GM19351 (cell line): ENCODE measurements around the gene CDCA8.

Experiments
- ATAC-seq: cut with Tn5 transposase; IDR thresholded peaks from one replicate; pipeline ENCODE4 v1.9.1; 2021; ENCODE audit warnings: mild to moderate bottlenecking, moderate library complexity; ENCODE audit not compliant: unreplicated experiment

CDCA8 gene

DNA sequence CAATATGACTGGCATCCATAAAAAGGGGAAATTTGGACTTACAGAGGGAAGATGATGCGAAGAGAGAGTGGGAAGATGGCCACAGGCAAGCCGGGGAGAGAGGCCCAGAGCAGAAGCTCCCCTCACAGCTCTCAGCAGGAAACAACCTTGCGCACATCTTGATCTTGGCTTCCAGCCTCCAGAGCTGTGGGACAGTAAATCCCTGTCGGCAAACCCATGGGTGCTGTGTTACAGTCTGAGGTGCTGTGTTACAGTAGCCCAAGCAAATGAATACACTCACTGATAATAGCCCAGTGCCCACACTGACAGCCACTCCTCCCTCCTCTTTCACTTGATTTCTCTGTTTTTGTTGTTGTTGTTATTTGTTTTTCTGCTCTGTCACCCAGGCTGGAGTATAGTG lies 22.4 kb downstream of the CDCA8 start:
- ATAC-seq: no peak

DNA sequence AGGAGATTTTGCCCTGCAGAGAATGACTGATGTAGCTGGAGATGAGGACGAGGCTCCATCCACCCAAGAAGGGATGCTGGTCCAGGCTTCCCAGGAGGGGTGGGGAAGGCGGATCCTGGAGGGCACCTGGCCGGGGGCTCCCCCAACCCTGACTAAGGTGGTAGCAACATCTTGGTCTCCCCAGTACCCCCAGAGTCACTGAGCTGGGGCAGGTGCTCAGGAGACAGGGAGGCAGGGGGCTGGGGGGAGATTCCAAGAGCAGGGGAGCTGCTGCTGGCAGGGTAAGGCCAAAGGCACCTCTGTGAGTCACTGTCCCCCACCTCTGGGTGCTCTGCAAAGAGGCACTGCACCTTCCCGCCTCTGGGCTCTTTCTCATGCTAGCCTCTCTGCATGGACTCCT lies 24.0 kb downstream of the CDCA8 start:
- ATAC-seq: no peak

DNA sequence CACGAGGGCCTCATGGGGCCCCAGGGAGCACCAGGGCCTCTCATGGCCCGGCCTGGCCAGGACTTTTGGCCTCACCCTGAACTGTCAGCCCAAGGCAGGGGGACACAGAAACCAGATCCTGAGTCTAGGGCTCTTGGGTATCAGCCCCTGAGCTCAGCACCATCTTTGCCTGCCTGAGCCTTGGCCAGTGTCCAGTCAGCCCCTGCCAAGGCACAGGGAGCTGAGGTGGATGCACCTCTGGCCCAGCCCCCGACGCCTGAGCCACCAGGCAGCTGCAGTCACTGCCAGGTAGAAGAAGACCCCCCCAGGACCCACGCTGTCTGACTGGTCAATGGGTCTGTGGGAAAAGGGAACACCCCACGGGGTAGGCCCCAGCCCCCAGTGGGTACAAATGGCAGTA lies 25.3 kb downstream of the CDCA8 start:
- no peak for ATAC-seq

DNA sequence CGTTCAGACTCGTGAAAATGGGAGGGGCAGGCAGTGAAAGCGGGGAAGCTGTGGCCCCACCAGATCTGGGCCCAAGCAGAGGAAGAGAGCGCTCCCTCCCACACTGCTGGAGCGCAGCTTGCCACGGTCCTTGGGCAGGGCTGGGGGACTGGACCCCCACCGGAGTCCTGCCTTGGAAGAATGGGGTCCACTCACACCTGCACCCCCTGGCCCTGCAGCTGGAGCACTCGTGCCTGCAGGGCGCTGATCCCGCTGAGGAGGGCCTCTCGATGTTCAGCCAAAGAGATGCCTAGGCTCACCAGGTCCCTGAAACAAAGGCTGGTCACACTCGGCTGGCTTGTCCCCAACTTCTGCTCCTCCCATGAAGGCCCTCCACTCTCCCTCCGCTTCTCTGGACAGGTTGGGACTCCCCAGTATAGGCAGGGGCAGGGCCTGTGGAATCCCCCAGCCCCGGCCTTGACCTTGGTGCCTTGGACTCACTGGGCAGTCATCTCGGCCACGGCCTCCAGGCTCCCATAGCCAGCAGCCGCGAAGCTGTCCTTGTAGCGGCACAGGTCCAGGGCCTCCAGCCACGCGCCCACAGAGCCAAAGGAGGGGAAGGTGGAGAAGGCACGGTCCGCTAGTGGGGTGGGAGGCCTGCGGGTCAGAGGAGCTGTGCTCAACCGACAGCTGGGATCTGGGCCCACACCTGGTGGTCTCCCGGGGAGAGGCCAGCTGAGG lies 26.0 kb downstream of the CDCA8 start:
- no peak for ATAC-seq

DNA sequence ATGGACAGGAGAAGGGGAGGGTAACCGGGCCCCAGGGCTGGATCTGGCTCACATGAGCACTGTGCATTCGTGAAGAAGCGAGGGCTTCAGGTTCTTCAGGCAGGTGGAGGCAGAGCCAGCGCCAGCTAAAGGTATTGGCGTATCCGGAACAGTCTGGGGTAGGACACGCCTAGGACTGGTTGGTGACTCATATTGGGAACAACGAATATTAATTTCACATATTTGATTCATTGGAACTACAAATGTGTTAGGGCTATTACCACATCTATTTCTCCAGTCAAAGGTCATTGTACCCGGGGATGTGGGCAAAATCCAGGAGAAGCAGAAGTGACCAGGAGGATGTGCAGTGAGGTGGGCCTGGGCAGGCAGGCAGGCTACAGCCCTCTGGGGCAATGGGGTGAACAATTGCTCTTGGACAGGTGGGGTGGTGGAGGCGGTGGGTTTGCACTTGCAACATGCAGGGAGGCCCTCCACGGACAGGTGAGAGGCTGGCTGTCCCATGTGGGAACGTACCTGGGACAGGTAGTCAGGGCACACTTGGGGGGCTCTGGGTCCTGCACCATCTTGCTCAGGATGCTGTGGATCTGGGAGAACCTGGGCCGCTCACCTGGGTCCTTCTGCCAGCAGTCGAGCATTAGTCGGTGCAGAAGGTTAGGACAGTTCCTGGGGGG lies 26.7 kb downstream of the CDCA8 start:
- ATAC-seq: no peak

DNA sequence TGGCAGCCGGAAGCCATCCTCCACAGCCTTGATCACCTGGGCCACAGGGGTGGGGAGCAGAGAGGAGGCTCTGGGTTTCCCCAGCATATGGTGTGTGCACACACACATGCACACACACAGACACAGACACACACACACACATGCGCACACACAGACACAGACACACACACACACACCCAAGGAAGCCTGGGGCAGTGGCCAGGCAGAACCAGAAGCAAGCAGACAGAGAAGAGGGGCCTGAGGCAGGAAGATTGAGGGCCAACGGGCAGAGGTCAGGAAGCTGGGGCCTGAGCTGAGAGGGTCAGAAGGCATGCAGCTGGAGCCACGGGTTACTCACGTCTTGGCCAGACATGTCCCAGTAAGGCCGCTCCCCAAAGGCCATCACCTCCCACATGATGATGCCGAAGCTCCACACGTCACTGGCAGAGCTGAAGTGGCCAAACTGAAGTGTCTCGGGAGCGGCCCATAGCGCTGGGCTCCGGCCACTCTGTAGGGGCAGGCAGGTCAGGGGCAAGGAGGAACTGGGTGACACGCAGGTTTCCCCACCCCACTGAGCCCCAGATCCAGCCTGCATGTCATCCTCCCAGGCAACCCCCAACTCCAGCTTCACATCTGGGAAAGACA lies 27.4 kb downstream of the CDCA8 start:
- no peak for ATAC-seq

DNA sequence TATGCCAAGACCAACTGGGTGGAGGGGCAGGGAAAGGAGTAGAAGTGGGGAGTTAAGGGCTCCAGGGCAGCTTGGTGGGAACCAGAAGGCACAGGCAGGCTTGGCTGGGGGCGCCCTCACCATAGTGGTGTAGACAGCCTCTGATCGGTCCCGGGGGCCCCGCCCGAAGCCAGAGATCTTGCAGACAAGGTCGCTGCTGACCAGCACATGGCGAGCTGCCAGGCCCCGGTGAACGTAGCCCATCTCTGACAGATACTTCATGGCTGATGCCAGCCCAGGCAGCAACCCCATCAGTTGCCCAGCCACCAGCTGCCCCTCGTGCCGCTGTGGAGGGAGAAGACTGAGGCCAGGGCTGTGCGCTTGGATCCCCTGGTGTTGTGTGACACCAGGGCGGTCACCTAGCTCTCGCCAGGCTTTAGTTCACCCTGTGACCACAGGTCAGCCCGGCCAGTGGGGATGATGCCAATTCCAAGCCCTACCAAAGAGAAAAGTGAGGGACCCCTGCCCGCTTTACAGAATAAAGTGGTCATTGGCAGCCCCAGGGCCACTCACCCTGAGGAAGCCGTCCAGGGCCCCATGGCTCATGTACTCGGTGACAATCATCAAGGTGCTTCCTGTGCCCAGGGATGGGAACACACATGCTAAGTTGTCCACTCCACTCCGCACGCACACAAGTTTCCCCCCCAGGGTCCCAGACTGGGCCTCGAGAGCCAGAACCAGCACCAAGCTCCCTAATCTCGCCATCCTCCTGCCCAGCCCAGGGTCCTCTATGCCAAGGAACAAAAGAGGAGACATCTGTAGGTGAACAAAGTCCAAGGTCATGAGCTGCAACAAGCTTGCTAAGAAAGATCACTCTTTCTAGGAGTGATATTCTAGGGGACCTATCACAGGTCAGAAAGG lies 28.2 kb downstream of the CDCA8 start:
- no peak for ATAC-seq

DNA sequence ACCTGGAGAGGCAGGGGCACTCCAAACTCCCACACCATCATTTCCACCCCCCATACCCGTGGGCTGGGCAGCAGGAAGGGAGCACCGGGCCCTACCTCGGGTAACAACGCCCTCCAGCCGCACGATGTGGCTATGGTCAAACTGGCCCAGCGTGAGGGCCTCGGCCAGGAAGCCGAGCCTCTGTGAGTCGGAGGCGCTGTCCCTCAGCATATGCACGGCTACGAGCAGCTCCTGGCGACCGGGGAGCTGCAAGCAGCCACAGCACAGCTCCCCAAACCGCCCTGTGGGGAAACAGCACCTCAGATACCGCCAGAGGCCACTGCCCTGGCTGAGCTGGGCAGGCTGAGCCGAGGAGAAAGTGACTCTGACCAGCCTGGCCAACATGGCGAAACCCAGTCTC lies 29.2 kb downstream of the CDCA8 start:
- ATAC-seq: no peak

DNA sequence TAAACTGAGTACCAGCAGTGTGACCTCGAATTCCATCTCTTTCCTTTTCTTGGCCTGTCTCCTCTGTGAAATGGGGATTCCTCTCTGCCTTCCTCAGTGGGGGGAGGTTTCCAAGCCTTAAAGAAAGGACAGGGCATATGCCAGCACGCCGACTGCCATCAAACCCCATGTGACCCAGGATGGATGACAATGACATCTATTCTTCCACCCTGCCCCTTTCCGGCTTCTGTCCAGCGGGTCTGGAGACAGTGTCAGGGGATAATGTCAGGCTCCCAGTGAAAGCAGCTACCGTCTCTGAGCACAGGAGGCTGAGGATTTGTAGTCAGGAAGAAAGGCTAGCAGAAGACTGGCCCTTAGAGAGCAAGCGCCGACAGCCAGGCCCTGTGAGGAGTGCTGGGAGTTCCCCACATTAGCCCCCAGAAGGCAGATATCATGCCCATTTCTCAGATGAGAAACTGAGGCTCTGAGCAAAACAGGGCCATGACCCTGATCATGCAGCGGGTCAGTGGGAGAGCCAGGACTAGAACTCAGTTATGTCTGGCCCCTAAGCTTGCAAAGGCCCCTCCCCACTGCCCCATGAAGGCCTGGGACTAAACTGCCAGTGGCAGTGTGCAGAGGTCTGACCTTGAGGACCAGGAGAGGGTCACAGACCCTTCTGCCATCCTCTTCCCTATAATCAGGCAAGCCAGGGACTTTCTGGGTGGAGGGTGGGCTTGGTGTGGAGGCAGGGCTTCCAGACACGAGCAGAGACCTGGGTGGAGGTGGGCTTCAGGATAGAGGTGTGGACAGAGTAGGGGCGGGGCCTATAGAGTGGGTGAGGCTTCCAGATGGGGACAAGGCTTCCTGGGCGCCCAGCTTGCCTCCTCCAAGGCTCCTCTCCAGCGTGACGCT lies 30.1 kb downstream of the CDCA8 start:
- ATAC-seq: no peak

DNA sequence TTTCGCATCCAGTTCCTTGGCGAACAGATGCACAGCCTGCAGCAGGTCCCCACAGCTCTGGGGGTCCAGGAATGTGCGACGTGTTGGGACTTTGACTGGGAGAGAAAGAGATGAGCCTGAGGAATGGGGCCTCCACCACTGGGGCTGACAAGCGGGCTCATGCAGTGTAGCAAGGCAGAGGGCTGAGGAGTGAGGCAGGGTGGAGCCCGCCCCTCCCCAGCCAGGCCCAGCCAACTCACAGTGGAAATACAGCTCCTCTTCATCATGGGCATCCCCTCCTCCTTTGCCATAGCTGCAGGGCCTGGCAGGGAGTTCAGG lies 30.7 kb downstream of the CDCA8 start:
- ATAC-seq: no peak

DNA sequence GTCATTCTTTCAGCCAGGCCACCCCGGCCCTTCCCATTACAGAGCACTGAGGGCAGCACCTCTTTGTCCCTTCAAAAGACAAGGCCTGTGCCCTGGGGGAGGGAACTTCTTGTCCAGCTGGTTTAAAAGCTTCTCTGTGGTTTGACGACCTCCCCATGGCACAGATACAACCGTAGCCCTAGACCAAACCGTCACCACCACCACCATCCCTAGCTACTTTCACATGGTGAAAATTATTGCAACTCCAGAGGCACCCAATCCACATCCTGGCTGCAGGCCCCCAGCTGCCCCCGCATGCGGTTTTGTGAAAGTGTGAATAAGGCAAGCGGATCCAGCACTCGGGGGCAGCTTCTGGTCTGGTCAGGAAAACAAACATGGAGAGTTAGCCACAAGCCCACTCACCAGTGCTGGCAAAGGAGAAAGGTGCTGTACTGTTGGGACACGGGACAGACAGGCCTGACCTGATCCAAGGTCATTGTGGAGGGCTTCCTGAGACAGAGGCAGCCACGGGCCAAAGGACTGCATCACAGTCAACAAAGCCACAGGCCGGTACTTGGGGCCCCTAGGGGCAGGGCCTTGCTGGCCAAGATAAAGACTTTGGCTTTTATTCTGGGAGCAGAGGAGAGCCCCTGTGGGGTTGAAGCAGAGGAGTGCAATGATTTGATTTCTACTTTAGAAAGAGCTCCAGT lies 31.2 kb downstream of the CDCA8 start:
- ATAC-seq: no peak

DNA sequence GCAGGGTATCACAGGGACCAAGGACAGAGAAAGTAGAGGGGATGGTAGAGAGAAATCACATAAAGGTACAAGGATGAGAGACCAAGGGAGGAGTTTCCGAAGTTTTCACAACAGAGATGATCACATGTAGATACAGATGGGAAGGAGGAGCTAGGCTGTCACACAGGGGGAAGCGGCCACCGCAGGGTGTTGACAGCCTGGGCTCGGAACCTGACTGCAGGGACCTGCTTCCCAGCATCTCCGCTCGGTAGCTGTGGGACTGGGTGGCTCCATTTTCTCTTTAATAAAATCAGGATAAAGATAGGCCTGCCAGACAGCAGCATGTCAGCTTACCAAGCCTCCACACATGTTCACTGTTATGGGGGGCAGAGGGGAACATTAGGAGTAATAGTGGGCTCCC lies 32.3 kb downstream of the CDCA8 start:
- ATAC-seq: no peak

DNA sequence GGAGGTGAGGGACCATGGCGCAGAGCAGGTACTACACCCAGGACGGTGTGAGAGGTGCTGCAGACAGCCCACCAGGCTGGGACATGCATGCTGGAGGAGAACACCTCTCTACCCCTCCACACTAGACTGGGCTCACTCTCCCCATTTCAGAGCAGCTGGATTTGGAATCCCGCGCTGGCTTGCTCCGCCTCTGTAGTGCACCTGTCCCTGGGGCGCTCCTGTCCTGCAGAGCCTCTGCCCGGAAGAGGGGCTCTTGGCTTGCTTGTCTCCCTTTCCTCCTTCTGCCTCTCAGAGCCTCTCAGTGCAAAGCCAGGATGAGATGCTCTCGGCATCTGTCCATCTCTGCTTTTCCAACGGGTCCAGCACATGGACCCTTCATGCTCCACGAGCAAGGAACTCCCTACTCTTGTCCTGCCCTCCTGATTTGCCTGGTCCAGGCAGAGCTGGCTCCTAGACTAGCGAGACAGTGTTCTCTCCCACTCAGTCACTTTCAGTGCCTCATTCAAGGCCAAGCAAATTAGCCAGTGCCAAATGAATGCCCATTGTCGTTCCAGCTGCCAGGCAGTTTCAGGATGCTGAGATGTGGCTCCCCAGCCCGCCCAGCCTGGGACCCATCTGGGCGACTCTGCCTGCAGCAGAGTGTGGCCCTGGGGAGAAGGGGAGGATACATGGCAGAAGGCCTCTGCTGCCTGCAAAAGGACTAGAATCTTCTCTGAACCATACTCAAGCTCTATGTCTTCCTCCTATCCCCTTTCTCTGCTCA lies 33.7 kb downstream of the CDCA8 start:
- ATAC-seq: no peak

DNA sequence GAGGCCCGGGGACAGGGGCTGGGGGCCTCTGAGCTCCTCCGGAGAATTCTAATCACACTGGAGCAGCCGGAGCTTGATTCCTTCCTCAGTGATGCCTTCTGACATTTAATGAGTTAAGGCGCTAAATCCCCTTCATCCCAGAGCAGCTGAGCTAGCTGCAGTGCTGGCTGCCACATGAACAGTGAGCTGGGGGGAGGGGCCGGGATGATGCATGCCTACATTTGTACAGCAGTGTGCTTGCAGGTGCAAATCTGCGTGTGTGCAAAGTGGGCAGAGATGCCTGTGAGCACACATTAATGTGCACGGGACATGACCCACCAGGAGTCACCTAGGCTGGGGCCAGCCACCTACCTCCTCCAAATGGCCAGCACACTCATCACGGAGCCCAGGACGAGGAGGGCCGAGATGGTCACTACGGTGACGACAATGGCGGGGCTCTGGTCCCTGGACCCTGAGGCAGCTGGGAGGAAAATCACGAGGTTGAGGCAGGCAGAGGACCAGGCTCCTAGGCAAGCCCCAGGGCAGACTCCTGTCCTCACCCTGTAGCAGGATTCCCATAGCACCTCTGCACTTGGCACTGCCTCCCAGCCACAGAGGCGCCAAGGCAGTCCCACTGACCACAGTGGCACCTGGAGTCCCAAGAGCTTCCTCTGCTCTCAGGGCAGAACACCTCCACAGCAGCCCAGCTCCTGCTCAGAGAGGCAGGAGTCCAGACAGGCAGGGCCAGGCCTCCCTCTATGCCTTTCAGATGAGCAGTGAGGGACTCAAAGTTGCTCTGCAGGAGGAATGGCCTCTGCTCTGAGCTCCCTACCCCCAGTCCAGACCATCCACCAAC lies 34.7 kb downstream of the CDCA8 start:
- ATAC-seq: no peak

DNA sequence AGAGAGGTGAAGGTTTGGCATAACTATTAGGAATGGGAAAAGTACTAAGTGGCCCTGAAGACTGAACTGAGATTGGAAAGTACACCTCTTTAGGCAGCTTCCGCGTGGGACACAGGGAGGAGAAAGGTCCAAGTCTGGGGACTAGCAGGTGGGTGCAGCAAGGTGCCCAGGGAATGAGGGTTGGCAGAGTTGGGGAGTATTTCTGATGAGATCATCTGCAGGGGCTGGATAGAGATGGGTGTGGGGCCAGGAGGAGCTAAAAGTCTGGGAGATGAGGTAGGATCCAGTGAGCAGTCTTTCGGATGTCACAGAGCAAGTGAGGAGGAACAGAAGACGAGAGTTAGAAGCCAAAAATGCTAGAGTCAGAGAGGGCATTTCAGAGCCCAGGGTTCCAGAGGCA lies 36.1 kb downstream of the CDCA8 start:
- no peak for ATAC-seq

DNA sequence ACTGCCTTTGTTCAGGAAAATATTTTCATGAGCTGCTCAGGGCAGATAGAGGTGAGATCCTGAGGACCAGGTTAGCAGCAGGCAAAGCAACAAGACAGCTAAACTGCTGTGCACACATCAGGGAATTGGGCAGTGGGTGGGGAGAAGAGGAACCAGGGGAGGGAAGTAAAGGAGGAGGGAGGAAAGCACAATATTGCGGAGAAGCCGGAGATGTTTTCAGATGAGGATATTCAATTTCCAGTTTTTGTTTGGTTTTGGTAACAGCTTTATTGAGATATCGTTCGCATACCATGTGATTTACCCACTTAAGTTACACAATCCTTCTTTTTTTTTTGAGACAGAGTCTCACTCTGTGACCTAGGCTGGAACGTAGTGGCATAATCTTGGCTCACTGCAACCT lies 38.1 kb downstream of the CDCA8 start:
- ATAC-seq: no peak

DNA sequence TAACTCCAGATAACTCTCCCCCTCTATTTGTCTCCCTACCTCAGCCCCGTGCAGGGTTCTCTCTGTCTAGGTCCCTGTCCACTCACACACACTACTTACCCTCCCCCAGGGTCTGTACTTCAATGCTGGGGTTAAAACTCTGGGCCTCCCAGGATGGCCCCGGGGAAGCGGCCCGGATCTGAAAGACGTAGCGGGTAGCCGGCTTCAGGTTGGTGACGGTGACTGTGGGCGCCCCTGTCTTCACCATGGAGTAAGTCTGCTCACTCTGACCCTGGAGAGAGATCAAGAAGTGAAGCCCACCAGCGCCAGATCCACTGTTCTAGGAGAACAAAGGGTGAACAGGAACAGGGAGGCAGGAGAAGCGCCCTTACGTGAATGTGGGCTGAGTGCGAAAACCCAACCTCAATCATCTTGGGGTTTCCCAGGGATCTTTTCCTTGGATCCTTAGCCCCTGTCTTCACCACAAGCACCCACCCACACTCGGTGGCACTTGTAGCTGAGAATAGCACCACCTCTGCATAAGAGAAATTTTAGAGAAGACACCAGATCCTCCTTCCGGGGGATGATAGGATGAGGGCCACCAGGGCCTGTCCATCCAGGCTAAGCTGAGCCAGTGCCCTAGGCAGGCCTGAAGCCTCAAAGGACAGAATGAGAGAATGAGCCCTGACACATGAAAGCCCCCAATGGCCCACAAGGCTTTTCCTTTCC lies 39.1 kb downstream of the CDCA8 start:
- ATAC-seq: no peak
